Measurements from ENCODE around the gene PTPRN.
A peak's percentile ranks its signal among the peaks of the same experiment; 100 is the strongest.
"Not testable (repeated sequence)": the region's sequence is repeated elsewhere in the genome, so short reads cannot be mapped to it uniquely, and the experiment has no call there.

Gene PTPRN

DNA sequence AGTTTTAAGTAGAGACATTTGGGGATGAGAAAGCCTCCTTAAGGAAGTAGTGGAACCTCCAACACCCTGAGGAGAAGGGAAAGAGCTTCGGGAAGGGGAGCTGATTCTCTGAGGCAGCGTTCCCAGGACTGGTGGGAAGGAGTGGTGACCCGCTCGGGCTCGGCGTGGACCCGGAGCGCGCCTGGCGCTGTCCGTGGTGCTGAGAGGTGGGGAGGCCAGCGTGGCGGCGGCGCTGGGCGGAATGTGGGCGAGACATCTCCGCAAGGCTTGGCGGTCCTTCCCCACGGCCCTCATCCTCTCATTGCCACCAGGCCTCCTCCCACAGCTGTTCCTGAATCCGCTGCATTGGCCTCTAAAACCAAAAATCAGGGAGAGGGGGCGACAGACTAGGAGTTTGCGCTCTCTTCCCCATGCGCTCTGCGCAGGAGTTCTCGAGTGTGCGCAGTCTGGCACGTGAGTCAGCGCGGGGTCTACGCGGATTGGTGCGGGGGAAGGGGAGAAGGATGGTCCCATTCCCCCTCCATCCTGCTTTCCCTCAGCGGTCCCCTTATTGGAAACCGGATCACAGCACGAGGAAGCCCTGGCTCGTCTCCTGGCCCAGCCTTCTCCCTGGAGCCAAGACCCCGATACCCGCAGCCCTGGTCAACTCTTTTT is 22.5 kb upstream of the PTPRN start:
- TF ChIP-seq CTCF (IDR thresholded peaks at IDR 0.05; ENCODE audit: low read depth, low read length) = no peak
- no peak overlapping the region for H3K4me3 ChIP-seq (replicated peaks in 1 of 2; ENCODE audit: low read depth in 2 of 2, low read length in 2 of 2)
- DNase-seq (ENCODE audit: low read depth in 2 of 2) = peak; percentile 26 to 41

DNA sequence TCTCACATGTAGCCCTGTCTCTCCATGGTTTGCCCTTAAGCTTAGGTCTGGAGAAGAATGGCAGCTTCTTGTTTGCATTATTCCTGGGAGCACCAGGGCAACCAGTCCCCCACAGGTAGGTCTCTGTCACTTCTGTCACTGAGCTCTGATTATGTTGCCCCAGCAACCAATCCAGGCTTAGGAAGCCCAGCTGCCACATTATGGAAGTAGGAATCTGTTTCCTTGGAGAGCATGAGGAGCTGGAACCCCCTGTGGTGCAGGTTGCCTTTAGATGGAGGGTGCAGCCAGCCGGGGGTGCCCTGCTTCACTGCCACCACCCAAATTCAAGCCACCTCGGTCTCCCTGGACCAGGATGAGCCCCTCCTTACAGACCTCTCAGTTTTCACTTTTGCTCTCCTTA is 18.5 kb upstream of the PTPRN start:
- DNase-seq (ENCODE audit: low read depth in 2 of 2) = no peak
- TF ChIP-seq CTCF (IDR thresholded peaks at IDR 0.05; ENCODE audit: low read depth, low read length) = no peak
- no peak overlapping the region for H3K4me3 ChIP-seq (replicated peaks in 1 of 2; ENCODE audit: low read depth in 2 of 2, low read length in 2 of 2)

DNA sequence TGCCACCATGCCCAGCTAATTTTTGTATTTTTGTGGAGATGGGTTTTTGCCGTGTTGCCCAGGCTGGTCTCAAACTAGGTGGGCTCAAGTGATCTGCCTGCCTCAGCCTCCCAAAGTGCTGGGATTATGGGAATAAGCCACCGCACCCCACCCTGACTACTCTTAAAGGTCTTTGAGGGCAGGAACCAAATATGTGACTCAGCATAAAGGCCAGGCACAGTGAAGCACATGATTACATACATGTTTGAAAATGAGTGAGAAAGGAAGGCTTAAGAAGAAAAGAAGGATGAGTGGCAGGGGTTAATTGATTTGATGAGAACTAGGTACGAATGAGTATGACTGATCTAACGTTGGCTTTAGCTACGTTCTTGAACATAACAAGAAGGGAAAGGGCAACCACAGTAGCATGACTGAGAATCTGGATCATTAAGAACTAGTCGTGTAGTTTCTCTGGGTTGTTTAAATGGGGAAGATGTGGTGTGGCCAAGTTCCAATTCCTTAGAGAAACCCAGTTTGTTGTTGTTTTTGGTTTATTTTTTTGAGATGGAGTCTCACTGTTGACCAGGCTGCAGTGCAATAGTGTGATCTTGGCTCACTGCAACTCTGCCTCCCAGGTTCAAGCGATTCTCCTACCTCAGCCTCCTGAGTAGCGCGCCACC is 16.6 kb upstream of the PTPRN start:
- H3K4me3 ChIP-seq (replicated peaks in 1 of 2; ENCODE audit: low read depth in 2 of 2, low read length in 2 of 2) = no peak overlapping the region
- TF ChIP-seq CTCF (IDR thresholded peaks at IDR 0.05; ENCODE audit: low read depth, low read length) = no peak
- DNase-seq (ENCODE audit: low read depth in 2 of 2) = no peak

DNA sequence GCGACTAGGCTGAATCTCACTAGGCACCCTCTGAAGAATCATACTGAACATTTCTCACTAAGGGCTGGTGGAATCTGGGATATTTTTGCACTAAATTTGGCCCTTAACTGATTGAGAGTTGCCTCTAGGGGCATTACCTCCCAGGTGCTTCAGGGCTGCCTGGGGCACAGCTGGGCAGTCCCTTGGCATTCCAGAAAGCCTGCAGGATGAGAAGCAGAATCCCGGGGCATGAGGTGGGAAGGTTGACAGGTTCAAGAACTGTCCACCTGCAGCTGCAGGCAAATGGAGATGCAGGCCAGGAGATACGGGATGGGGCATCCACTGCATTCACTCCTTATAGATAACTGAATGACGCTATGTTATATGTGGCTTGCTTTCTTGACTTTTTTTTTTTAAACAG is 15.9 kb upstream of the PTPRN start:
- TF ChIP-seq CTCF (IDR thresholded peaks at IDR 0.05; ENCODE audit: low read depth, low read length) = no peak
- H3K4me3 ChIP-seq (replicated peaks in 1 of 2; ENCODE audit: low read depth in 2 of 2, low read length in 2 of 2) = no peak overlapping the region
- DNase-seq (ENCODE audit: low read depth in 2 of 2) = no peak

DNA sequence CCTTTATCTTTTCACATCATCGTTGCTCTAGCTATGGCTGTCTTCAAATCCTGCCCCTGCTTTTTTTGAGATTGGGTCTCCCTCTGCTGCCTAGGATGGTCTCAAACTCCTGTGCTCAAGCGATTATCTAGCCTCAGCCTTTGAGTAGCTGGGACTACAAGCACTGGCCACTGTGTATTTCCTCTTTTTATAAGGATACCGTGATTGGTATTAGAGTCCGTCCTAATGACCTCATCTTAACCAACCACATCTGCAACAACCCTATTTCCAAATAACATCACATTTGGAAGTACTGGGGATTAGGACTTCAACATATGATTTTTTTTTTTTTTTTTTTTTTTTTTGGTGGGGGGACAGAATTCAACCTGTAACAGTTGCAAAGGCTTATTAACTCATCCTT is 14.2 kb upstream of the PTPRN start:
- no peak for DNase-seq (ENCODE audit: low read depth in 2 of 2)
- H3K4me3 ChIP-seq (replicated peaks in 1 of 2; ENCODE audit: low read depth in 2 of 2, low read length in 2 of 2) = no peak overlapping the region
- no peak for TF ChIP-seq CTCF (IDR thresholded peaks at IDR 0.05; ENCODE audit: low read depth, low read length)

DNA sequence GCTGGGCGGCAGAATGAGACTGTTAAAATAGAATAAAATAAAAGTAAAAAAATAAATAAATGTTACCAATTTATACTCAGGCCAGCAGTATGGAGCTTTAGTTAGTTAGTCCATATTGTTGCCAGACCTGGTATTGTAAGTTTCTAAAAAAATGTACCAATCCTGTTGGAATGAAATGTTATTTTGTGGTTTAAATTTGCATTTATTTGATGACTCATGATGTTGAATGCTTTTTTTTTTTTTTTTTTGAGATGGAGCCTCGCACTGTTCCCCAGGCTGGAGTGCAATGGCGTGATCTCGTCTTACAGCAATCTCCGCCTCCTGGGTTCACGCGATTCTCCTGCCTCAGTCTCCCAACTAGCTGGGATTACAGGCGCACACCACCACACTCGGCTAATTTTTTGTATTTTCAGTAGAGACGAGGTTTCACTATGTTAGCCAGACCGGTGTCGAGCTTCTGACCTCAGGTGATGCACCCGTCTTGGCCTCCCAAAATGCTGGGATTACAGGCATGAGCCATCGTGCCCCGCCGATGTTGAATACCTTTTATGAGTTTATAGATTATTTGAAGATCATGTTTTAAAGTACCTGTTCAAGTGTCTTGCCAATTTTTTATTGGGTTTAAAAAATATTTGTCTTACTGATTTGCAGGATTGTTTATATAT is 5.7 kb upstream of the PTPRN start:
- TF ChIP-seq CTCF (IDR thresholded peaks at IDR 0.05; ENCODE audit: low read depth, low read length) = no peak
- DNase-seq (ENCODE audit: low read depth in 2 of 2) = peak in 1 of 2 donors; percentile 25
- H3K4me3 ChIP-seq (replicated peaks in 1 of 2; ENCODE audit: low read depth in 2 of 2, low read length in 2 of 2) = no peak overlapping the region

GRCh38 chr2:219312683-219313263 is 3.6 kb upstream of the PTPRN start:
- H3K4me3 ChIP-seq (replicated peaks in 1 of 2; ENCODE audit: low read depth in 2 of 2, low read length in 2 of 2); DNase-seq (ENCODE audit: low read depth in 2 of 2): not testable (repeated sequence)

All from cardiac fibroblast (primary cell).